ENCODE results near the gene TST. TPM values are rescaled to one million over a fixed set of nuclear protein-coding genes. Genes with fewer than 3 reads are reported as not detected.

The TST gene
- total RNA-seq, 1 donor from 2014 or later, result 7.2 TPM

GRCh38 chr22:37061611-37062375 is 42.5 kb upstream of the TST start:
- ChIA-PET POLR2A (interaction anchor here (0.5 kb wide), 1 partner anchor 531 kb away, joined by 6 read pairs; no protein-coding TSS in a partner anchor), CTCF (no interaction called here)
- no peak for TF ChIP-seq CTCF (IDR thresholded peaks at IDR 0.05)
- Mint-ChIP-seq H3K27ac (no peak overlapping the region), H3K4me3 (no peak overlapping the region), H3K4me1 (no peaks in the 10 kb centered on the region), H3K36me3 (ENCODE audit: low read depth) (peaks cover 39% of the 10 kb centered on the region), H3K9me3 (no peaks in the 10 kb centered on the region), H3K27me3 (no peaks in the 10 kb centered on the region)
- DNase-seq, result no peak
- intact Hi-C loops (cut with micrococcal nuclease), result no loop called here
- no peak for ATAC-seq (ENCODE audit: low read depth)

- Mint-ChIP-seq H3K4me1 (no peaks in the 10 kb centered on the region), H3K4me3 (no peak overlapping the region), H3K27me3 (no peaks in the 10 kb centered on the region), H3K9me3 (no peaks in the 10 kb centered on the region), H3K27ac (no peak overlapping the region), H3K36me3 (ENCODE audit: low read depth) (peaks cover 46% of the 10 kb centered on the region)
- DNase-seq (no peak), ATAC-seq (ENCODE audit: low read depth) (no peak)
- ChIA-PET CTCF (no interaction called here), POLR2A (interaction anchor here (0.5 kb wide), 1 partner anchor 530 kb away, joined by 6 read pairs; no protein-coding TSS in a partner anchor)
- intact Hi-C loops (cut with micrococcal nuclease), result no loop called here
- no peak for TF ChIP-seq CTCF (IDR thresholded peaks at IDR 0.05)
Observed at GRCh38 chr22:37060801-37061610, 41.8 kb upstream of the TST start.

GRCh38 chr22:37059876-37060449 is 40.7 kb upstream of the TST start:
- Mint-ChIP-seq H3K27me3 (no peaks in the 10 kb centered on the region), H3K4me3 (no peak overlapping the region), H3K36me3 (ENCODE audit: low read depth) (peaks cover 55% of the 10 kb centered on the region), H3K27ac (no peak overlapping the region), H3K9me3 (no peaks in the 10 kb centered on the region), H3K4me1 (no peaks in the 10 kb centered on the region)
- ChIA-PET POLR2A (no interaction called here), CTCF (no interaction called here)
- TF ChIP-seq CTCF (IDR thresholded peaks at IDR 0.05), result no peak
- ATAC-seq (ENCODE audit: low read depth) (no peak), DNase-seq (no peak)
- intact Hi-C loops (cut with micrococcal nuclease), result loop anchor here (1.0 kb wide), 1 partner anchor 39 kb away; no protein-coding TSS in a partner anchor

GRCh38 chr22:37058917-37059701 is 39.9 kb upstream of the TST start:
- ATAC-seq (ENCODE audit: low read depth) (no peak), DNase-seq (no peak)
- no peak for TF ChIP-seq CTCF (IDR thresholded peaks at IDR 0.05)
- H3K4me3 Mint-ChIP-seq, result no peak overlapping the region
- H3K27ac Mint-ChIP-seq, result no peak overlapping the region
- H3K9me3 Mint-ChIP-seq, result no peaks in the 10 kb centered on the region
- no peaks in the 10 kb centered on the region for H3K27me3 Mint-ChIP-seq
- ChIA-PET CTCF (no interaction called here), POLR2A (interaction anchor here (1.0 kb wide), 1 partner anchor 63 kb away, joined by 3 read pairs; no protein-coding TSS in a partner anchor)
- peaks cover 56% of the 10 kb centered on the region for H3K36me3 Mint-ChIP-seq (ENCODE audit: low read depth)
- intact Hi-C loops (cut with micrococcal nuclease), result loop anchor here (1.0 kb wide), 1 partner anchor 38 kb away; no protein-coding TSS in a partner anchor
- peaks cover 1% of the 10 kb centered on the region for H3K4me1 Mint-ChIP-seq
